Loucy (cell line): ENCODE measurements around the gene AP3S1.

Experiments
- H2AFZ ChIP-seq: fragments of 200-600 bp; sonication (generic); 2 replicates; pipeline ENCODE4 v1.6.0; 2016; ENCODE audit warnings: antibody characterized with exemption, mild to moderate bottlenecking, low read length, moderate library complexity
- H3F3A ChIP-seq: fragments of 200-600 bp; 2 replicates; pipeline ENCODE4 v1.6.0; 2016; ENCODE audit warnings: antibody characterized with exemption, low read depth, mild to moderate bottlenecking
- H3K27me3 ChIP-seq: fragments of 200-600 bp; sonication (generic); 2 replicates; pipeline ENCODE4 v1.6.1; 2014; ENCODE audit warnings: low read length, mild to moderate bottlenecking; ENCODE audit not compliant: insufficient read depth, poor library complexity, severe bottlenecking
- H3K36me3 ChIP-seq: fragments of 200-600 bp; sonication (generic); 2 replicates; pipeline ENCODE4 v1.6.1; 2016; ENCODE audit warnings: low read length; ENCODE audit not compliant: insufficient read depth
- H3K4me1 ChIP-seq: fragments of 200-600 bp; sonication (generic); 2 replicates; pipeline ENCODE4 v1.5.1; 2014; ENCODE audit warnings: low read length, mild to moderate bottlenecking; ENCODE audit not compliant: insufficient read depth, poor library complexity, severe bottlenecking
- H3K4me2 ChIP-seq: fragments of 200-600 bp; sonication (generic); 2 replicates; pipeline ENCODE4 v1.6.0; 2014; ENCODE audit warnings: antibody characterized with exemption, low read length, low read depth, mild to moderate bottlenecking; ENCODE audit not compliant: poor library complexity, severe bottlenecking
- H3K4me3 ChIP-seq: fragments of 200-600 bp; sonication (generic); 2 replicates; pipeline ENCODE4 v1.5.1; 2014; ENCODE audit warnings: low read length, mild to moderate bottlenecking, mixed read lengths; ENCODE audit not compliant: poor library complexity, severe bottlenecking
- H3K79me2 ChIP-seq: fragments of 200-600 bp; sonication (generic); 2 replicates; pipeline ENCODE4 v1.6.1; 2014; ENCODE audit warnings: low read length; ENCODE audit not compliant: insufficient read depth
- H3K9ac ChIP-seq: fragments of 200-600 bp; sonication (generic); 2 replicates; pipeline ENCODE4 v1.6.0; 2014; ENCODE audit warnings: mild to moderate bottlenecking, low read depth, low read length, moderate library complexity; ENCODE audit not compliant: poor library complexity, severe bottlenecking
- H3K9me2 ChIP-seq: fragments of 200-600 bp; sonication (generic); replicated peaks from 2 replicates; pipeline ENCODE4 v1.6.1; 2016; ENCODE audit warnings: low read depth, low read length, mixed read lengths
- H3K9me3 ChIP-seq: fragments of 200-600 bp; sonication (generic); 2 replicates; pipeline ENCODE4 v1.6.1; 2014; ENCODE audit warnings: mild to moderate bottlenecking, antibody characterized with exemption, low read length, low read depth; ENCODE audit not compliant: insufficient read depth
- H4K20me1 ChIP-seq: fragments of 200-600 bp; sonication (generic); 2 replicates; pipeline ENCODE4 v1.6.0; 2014; ENCODE audit warnings: antibody characterized with exemption, low read length, mild to moderate bottlenecking; ENCODE audit not compliant: insufficient read depth, poor library complexity, severe bottlenecking
- EZH2phosphoT487 ChIP-seq: fragments of 200-600 bp; IDR thresholded peaks from 2 replicates; pipeline ENCODE4 v1.6.1; 2018; ENCODE audit warnings: antibody characterized with exemption, mild to moderate bottlenecking, moderate library complexity, borderline replicate concordance
- TF ChIP-seq, protein P1 (sequence below): fragments of 200-600 bp; sonication (generic); conservative IDR thresholded peaks from 2 replicates; pipeline ENCODE4 v1.5.1; 2014; ENCODE audit warnings: mild to moderate bottlenecking, antibody characterized with exemption, low read length

AP3S1 gene

DNA sequence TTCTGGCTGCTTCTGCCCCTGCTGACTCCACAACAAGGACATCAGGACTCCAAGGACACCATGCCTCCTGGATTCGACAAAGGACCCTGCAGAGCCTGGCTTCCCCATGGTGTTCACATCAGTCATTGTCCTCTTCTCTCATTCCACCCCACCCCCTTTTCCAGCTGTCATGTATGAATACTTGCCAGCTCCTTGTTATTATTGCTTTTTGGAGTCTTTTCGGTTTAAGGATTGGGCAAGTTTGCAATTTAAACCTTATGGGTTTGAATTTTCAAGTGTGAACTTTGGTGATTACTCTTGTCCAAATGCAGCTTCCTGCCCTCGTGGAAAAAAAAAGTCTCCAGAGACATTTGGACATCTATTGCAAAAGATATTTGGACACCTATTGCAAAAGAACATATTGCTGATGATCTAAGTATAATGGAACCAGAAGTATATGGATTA, 106.4 kb downstream of the AP3S1 start:
- no peaks in the 10 kb centered on the region for H3K27me3 ChIP-seq
- H3K4me3 ChIP-seq = no peak overlapping the region
- H3K9me3 ChIP-seq = no peaks in the 10 kb centered on the region
- H3K4me1 ChIP-seq = no peaks in the 10 kb centered on the region
- no peaks in the 10 kb centered on the region for H3K79me2 ChIP-seq
- no peak overlapping the region for H2AFZ ChIP-seq
- no peaks in the 10 kb centered on the region for H4K20me1 ChIP-seq
- TF ChIP-seq, protein P1, sequence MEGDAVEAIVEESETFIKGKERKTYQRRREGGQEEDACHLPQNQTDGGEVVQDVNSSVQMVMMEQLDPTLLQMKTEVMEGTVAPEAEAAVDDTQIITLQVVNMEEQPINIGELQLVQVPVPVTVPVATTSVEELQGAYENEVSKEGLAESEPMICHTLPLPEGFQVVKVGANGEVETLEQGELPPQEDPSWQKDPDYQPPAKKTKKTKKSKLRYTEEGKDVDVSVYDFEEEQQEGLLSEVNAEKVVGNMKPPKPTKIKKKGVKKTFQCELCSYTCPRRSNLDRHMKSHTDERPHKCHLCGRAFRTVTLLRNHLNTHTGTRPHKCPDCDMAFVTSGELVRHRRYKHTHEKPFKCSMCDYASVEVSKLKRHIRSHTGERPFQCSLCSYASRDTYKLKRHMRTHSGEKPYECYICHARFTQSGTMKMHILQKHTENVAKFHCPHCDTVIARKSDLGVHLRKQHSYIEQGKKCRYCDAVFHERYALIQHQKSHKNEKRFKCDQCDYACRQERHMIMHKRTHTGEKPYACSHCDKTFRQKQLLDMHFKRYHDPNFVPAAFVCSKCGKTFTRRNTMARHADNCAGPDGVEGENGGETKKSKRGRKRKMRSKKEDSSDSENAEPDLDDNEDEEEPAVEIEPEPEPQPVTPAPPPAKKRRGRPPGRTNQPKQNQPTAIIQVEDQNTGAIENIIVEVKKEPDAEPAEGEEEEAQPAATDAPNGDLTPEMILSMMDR = no peak
- no peak for TF ChIP-seq EZH2phosphoT487
- H3K9me2 ChIP-seq = no peaks in the 10 kb centered on the region
- H3K4me2 ChIP-seq = no peak overlapping the region
- H3F3A ChIP-seq = no peaks in the 10 kb centered on the region
- no peak overlapping the region for H3K9ac ChIP-seq
- H3K36me3 ChIP-seq = no peaks in the 10 kb centered on the region

- Histone ChIP-seq H3K79me2 (no peaks in the 10 kb centered on the region), H3K9me2 (no peaks in the 10 kb centered on the region), H3K4me2 (no peak overlapping the region), H3K9ac (no peak overlapping the region), H3K36me3 (no peaks in the 10 kb centered on the region), H3K9me3 (no peaks in the 10 kb centered on the region), H4K20me1 (no peaks in the 10 kb centered on the region), H3K4me3 (no peak overlapping the region), H2AFZ (no peak overlapping the region), H3K27me3 (no peaks in the 10 kb centered on the region), H3K4me1 (no peaks in the 10 kb centered on the region), H3F3A (no peaks in the 10 kb centered on the region)
- no peak for TF ChIP-seq EZH2phosphoT487
- TF ChIP-seq, protein P1 = no peak
Measured at GRCh38 chr5:115949096-115949495, 107.4 kb downstream of the AP3S1 start.

- no peaks in the 10 kb centered on the region for H3K4me1 ChIP-seq
- H3K36me3 ChIP-seq = no peaks in the 10 kb centered on the region
- TF ChIP-seq, protein P1 = no peak
- TF ChIP-seq EZH2phosphoT487 = no peak
- H4K20me1 ChIP-seq = no peaks in the 10 kb centered on the region
- H3K4me3 ChIP-seq = no peak overlapping the region
- H3K9me3 ChIP-seq = no peaks in the 10 kb centered on the region
- no peaks in the 10 kb centered on the region for H3K27me3 ChIP-seq
- no peaks in the 10 kb centered on the region for H3F3A ChIP-seq
- no peaks in the 10 kb centered on the region for H3K9me2 ChIP-seq
- no peak overlapping the region for H2AFZ ChIP-seq
- H3K4me2 ChIP-seq = no peak overlapping the region
- H3K9ac ChIP-seq = no peak overlapping the region
- H3K79me2 ChIP-seq = no peaks in the 10 kb centered on the region
Measured at GRCh38 chr5:115952588-115952987, 110.9 kb downstream of the AP3S1 start.
